Measurements from ENCODE around the gene C1orf159.
A peak's percentile ranks its signal among the peaks of the same experiment; 100 is the strongest.

Gene C1orf159

DNA sequence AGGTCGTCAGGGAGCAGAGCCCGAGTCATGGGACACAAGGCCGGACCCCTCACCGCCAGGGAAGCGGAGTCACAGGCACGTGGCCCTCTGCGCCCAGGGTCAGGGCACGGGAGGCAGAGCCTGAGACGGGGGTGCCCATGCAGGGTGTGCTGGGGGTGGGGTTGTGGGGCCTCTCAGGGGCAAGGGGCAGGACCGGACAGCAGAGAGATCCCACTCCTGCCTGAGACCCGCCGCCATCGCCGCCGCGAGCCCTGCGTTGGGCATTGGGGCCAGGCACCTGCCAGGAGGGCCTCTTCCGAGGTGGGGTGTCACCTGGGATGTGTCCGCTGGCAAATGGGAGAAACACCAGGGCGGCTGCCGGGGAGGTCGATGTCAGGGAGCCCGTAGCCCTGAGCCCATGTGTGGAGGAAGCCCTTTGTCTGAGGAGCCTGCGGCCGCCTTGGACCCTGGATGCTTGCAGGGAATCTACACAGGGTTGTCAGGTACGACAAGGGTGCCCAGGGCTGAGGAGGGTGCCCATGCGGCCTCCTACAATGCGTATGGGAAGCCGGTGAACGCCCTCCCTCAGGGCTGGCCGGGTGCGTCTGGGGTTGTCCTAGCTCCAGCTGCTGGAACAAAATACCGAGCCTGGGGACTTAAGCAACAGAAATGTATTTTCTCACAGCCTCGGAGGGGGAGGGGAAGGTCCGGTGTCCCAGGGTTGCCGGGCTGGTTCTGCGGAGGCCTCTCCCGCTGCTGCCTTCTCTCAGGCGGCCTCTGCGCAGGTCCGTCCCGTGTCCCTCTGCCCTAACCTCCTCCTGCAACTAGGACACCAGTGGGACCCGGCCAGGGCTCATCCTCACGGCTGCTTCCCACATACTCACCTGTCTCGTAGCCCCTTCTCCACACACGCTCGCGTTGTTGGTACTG lies 16.4 kb upstream of the C1orf159 start:
- DNase-seq, result no peak

DNA sequence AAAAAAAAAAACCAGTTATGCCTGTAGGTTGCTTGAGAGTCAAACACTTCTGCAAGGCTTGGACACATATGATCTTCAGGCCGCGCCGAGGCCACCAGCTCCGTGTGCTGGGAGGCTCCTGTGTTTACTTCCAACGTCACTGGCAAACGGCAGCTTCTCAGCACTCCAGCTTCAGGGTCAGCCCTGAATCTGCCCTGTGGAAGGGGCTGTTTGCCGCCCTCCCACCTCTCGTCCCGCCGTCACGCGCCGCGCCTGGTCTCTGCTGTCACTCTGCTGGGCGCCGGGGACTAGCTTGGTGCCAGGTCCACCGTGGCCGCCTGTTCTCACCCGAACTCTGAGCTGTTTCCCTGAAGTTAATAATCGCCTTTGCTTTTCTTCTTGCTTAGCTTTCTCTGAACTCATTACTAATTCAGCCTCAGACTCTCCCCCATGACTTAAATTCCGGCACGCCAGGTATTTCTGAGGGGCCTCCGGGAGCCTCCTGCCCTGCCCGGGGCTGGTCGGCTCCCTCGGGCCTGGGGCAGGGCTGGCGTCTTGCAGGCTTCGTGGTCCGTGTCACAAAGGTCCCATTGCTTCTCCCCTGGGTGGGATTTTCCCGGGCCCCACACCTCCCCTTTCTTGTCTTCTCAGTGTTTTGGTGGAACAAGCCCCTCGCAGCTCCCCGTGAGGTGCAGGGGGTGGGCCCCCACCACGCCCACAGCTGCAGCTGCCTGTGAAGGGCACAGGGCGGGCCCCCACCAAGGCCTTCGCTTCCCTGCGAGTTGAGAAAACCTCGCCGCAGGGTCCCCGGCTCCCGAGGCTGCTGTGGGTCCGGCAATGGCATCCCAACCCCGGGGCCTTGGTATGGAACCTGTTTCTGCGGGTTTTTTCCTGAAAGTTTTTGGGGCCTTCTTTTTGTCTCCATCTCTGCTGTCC lies 14.6 kb upstream of the C1orf159 start:
- no peak for DNase-seq

DNA sequence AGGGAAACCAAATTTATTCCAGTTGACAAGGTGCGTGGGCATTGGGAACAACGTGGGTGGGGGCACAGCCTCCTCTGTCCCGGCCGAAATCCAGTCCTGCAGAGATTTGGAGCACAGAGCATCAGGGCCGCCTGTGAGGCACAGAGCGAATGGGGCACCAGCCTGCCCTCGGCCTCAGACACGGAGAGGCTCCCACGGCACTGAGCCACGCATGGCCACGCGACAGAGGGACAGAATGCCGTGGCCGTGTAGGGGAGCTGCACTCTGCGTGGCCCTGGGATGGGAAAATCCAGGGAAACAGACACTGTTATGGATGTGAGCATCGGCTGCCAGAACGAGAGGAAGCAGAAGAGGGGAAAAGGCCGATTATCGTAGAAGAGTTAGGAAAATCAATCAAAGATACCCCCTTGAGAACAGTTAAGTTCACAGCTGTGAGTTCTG lies 13.5 kb upstream of the C1orf159 start:
- DNase-seq, result no peak

DNA sequence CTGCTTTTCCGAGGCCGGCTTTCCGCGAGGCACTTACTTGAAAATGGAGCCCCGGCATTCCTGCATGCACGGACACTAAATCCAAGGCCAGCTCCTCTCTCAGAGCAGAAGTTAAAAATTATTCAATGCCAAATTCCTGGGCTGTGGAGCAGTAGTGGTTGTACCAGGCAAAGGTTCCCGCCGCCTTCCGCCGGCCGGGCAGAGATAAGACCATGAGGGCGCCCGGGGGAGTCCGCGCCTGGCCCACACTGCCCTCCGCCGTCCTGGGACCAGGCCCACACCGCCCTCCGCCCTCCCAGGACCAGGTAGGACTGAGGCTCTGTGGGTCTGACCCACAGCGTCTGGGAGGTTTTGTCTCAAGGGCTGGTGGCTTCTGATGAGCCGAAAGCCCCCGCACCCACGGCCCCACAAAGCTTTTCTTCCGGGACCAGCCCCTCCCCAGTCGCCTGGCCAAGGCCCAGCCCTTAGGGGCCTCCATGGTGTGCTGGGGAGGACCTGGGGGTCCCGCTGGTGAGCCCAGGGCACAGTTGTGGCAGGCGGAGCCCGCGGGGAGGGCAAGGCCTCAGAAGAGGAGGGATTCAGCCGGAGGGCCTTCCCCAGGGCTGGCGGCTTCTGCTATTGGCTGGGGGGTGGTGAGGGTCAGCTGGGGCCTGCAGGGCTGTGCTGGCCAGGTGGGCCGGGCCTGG lies 12.7 kb upstream of the C1orf159 start:
- no peak for DNase-seq

DNA sequence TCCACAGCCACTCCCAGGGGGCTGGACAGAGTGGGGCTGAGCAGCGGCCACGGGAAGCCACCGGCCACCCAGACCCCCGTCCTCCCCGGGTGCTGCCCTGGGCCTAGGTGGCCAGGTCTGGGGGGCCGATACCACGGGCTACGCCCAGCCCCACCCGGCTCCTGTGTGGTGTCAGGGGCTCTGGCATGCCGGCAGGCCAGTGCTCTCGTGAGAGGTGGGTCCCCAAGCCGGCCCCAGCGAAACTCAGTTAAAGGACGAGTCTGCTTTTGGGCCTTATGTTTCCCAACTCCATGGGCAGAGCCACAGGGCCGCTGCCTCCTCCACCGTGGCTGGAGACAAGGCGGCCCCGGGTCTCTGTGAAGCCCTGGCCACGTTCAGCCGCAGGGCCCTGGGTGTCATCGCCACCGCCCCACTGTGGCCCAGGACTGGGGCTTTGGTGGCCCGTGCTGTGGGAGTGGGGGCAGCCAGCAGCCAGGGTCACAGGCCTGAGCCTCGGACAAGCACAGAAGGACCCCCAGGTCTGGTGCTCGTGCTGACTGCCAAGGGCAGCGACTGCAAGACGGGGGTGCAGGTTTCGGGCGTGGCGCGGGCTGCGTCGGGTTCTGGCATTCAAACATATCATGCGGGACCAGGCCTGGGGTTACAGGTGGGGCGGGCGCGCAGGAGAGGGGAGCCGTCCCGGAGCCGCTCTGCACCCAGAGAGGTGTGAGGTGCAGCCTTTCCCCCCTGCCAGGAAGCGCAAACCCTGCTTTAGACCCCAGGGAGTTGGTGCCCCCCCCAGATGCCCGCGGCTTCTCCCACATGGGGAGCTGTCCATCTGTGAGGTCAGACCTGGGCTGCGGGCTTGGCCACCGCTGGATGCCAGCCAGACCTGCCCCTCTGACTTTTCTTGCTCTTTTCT lies 11.9 kb upstream of the C1orf159 start:
- no peak for DNase-seq

DNA sequence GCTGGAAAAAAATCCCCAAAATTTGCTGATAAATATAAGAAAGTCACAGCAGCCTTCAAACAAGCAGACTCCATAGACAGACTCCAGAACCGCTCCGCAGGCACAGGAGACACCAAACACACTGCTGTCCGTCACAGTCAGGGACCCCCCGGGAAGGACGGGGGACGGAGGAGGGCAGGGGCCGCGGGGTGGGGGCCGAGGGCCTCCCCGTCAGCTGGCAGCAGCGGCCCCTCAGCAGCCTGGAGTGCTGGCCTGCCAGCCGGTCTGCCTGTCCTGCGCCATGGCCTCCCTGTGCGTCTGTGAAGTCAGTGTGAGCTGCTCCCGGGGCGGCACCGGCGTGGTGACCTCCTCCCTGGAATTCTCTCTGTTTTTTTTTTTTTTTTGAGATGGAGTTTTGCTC lies 10.1 kb upstream of the C1orf159 start:
- DNase-seq, result no peak

DNA sequence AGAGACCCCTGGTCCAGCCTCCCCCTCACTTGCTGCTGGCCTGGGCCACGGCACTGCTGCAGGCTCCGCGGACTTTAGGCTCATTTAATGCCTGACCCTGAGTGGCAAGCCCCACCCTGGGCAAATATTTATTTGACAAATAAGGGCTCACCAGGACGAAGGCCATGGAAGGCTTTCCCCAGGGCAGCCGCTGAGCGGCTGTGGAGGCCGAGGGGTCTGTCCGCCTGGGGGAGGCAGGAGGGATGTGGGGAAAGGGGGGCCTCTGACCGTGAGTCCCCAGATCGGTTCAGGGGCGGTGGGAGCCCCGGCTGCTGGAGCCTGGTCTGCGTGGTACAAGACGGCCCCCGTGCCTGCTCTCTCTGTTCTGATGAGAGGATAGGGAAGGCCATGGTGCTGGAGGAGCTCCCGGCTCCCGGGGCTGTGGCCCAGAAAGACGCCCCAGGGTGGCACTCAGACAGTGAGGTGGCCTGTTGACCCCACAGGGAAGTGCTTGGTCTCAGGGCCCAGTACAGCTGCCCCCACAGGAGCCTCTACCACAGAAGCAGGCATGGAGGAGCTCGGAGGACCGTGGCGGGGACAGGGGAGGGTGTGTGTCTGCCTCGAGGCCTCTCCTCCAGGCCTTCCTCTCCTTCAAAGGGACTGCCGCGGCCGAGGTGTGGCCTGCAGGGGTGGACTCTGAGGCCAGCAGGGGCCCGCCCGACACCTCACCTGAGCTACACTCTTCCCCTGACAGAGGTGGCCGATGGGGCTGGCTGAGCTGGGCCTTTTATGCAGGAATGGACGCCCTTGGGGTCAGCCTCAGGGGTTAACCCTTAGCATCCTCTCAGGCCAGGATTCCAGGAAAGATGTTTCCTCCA lies 9.1 kb upstream of the C1orf159 start:
- DNase-seq, result no peak

DNA sequence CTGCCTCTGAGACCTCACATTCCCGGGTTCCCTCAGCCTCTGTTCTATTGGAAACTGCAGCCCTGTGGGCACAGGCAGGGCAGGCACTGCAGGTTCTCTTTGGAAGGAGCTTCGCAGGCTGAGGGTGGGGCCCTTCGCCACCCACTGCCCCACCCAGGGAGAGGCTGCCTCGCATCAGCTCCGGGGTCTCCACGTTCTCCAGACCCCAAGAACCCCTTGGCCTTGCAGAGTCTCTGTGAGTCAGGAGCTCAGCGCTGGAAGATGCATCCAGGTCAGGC lies 8.6 kb upstream of the C1orf159 start:
- no peak for DNase-seq

DNA sequence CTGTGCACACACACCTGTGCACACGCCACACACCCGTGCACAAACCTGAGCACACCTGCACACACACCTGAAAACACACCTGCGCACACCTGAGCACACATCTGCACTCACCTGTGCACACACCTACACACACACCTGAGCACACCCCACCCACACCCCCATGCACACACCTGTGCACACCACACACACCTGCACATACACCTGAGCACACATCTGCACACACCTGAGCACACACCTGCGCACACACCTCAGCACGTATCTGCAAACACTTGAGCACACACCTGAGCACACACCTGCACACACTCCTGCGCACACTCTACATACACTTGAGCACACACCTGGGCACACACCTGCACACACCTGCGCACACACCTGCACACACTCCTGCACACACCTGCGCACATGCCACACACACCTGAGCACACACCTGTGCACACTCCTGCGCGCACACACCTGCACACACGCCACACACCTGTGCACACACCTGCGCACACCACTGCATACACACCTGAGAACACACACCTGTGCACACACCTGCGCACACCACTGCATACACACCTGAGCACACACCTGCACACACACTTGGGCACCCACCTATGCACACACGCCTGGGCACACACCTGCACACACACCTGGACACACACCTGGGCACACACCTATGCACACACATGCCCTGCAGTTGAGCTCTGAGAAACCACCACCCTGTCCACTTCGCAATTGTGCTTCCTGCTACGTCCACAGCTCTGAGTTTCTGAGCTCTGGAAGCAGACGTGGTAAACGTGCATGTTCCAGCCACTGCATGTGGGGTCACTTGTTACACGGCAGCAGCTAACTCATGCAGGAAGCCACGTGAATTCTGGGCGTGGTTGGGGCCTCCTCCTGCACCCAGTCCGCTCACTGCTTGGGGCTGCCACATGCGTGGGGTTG lies 8.0 kb upstream of the C1orf159 start:
- no peak for DNase-seq

DNA sequence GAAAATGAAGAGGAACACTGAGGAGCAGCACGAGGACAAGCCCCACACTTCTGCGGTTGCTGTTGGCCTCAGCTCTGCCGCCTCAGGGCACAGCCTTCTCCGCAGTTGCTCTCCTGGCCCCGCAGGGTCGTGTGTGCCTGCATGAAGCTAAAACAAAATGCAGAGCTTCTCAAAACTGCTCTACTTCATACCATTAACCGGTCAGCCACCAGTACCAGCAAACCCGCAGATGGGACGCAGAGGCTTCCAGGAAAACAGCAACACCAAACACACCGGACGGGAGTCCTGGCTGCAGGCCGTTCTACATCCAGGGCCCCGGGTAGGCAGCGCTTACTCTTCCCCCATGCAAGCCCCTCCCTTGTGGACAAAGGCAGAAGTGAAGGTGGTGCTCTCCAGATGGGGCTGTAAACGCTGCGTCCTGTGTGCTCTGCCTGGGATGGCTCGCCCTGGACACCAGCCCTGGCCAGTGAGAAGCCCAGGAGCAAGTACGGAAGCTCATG lies 7.1 kb upstream of the C1orf159 start:
- no peak for DNase-seq

DNA sequence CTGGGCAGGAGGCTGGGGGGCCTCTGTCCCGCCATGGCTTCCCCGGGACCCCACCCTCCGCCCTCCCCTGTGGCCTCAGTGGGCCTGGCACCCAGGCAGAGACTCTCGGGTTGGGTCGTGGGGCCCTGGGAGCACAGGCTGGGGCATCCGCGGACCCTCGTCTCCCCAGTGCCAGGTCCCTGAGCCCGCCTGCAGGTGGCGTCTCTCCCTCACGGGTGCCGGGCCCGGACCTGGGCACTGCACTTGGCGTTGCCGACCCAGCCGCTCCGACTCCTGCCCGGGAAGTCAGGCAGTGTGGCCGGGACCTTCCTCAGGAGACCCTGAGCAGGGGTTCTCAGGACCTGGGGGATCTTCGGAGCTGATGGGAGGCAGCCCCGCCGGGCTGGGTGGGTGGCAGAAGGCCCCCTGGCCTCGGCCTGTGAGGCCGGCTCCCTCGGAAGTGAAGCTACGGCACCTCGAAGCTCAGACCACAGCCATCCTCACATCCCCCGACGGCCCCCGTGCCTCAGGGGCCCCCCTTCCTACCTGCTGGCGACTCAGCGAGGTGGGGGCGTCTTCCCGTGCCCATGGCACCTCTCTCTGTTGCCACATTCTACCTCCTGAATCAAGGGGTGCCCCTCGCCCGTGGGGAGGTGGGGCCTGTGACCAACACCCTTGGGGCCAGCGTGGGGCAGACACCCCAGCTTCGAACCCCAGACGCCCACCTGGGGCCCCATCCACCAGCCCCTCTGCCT lies 6.4 kb upstream of the C1orf159 start:
- DNase-seq, result peak in 13 of 14 donors; percentile 9 to 81 (median 44)

DNA sequence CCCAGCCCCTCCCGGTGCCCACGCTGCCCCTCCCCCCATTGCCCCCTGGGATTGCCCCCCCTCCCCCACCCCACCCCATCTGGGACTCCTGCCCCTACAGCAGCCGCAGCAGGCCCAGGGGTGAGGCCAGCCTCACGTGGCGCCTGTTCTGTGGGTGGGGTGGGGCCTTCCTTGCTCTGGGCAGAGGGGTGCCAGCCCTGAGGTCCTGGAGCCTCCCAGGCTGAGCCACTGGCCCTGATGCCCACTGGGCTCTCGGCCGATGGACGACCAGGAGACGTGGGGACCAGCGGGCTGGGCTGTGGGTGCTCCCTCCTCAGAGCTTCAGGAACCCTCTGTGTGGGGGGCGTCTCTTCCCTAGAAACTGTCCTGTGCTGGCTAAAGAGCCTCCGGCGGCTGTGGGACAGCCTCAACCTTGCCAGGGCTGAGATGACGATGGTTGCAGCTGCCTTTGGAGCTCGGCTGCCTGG lies 5.8 kb upstream of the C1orf159 start:
- no peak for DNase-seq

DNA sequence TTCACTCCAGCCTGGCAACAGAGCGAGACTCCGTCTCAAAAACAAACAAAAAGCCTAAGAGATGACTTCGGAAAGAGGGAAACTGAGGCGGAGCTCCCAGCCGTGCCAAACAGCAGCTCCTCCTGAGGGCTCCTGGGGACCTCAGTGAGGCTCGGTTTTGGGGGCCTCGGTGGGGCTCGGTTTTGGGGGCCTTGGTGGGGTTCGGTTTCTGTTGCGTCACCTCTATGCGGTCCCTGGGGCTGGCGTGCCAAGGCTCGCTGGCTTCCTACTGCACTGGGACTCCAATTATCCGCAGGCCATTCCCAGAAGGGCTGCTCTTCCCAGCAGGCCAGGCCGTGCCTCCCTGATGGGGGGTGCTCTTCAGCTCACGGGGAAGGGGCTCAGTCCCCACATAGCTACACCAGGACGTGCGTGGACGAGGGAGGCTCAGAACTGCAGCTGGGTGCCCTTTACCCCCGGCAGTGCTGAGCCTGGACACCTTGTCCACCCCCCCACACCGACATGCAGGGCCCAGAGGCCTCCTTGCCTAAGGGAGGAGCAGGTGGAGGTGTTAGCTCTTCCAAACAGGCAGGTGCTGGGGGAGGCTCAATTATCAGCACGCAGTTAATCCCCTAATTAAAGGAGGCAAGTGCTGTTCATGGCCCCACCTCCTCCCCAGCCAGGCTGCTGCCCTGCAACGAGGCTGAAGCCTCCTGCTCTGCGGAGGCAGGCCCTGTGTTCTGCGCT lies 5.1 kb upstream of the C1orf159 start:
- DNase-seq, result no peak

DNA sequence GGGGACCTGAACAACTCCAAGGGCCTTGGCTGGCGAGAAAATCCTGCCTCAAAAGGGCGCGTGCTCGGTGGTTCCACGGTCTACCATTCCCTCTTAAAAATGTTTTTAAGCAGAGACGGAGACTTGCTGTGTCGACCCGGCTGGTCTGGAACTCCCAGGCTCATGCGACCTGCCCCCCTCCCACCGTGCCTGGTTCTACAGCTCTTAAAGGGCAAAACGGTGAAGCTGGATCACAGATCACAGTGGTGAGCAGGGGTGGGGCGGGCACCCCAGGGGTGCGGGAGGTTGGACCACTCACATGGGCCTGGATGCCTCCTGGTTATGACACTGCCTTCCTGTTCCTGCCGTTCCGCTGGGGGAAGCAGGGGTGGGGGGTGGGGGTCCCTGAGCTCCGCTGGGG lies 4.2 kb upstream of the C1orf159 start:
- no peak for DNase-seq

DNA sequence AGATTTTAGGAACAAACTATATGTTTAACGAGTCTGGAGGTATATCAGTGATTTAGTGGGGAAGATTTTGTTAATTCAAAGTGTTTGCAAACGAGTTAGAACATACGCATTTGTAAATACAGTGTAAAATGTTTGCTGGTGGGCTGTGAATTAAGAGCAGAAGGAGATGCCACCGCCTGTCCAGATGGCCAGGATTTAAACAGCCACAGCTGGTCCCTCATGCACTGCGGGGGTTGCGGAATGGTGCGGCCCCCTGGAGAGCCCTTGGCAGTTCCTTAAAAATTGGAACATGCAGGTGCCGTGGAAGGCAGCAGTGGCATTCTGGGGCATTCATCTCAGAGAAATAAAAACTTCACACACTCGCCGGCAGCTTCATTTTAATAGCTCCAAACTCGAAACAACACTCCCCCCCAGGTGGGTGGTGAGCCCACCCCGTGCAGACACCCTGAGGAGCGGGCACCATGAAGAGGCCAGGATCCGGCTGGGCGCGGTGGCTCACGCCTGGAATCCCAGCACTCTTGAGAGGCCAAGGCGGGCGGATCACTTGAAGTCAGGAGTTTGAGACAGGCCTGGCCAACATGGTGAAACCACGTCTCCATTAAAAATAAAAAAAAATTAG lies 3.5 kb upstream of the C1orf159 start:
- DNase-seq, result no peak

DNA sequence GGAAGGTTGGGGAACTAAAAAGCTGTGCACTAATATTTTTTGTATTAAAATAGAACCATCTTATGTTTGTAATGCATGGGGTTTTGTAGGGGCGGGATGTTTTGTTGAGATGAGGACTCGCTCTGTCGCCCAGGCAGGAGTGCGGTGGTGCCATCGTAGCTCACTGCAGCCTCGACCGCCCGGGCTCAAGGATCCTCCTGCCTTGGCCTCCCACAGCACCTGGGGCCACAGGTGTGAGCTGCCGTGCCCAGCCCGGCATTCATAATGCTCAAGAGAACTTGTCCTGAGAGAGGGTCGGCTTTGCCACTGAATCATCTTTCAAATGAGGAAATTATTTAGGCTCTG lies 3.0 kb upstream of the C1orf159 start:
- DNase-seq, result no peak

DNA sequence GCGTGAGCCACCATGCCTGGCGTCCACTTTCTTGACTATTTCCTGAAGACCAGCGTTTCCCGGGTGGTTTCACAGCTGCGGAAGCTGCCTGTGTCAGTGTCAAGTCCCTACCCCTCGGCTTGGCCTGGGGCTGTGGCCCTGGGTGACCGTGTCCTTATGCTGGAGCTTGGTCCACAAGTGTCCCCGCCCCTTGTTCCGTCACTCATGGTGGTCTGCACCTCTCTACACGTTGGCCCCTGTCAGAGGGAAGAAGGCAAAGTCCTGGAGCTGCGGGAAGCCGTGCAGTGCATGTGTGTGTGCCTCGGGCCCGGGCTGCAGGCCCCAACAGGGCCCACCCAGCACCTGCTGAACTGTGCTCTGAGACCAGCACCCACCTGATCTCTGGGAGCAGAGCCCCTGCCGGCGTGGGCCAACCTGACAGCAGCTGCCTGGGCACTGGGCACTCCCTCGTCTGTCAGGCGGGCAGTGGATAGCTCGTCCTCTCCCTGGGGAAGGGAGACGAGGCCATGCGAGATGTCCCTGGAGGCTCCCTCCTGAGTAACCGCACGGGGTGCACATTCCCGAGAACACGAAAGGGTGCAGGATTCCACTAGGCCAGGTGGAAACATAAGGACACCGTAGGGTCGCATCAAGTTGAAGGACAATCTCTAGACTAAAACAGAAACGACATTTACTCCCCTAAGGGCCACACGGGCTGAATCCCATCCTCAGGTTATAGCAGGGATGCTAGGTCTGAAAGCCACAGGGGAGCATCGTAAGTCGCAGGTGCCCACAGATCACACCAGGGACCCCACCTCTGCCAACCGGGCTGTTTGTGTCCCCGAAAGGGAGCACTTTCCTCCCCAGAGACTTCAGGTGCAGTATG lies 2.4 kb upstream of the C1orf159 start:
- DNase-seq, result no peak
